Muscle of leg (tissue), 11 donors: ENCODE measurements around the gene HELZ. TPM values are rescaled to one million over a fixed set of nuclear protein-coding genes. Genes with fewer than 3 reads are reported as not detected.
A peak's percentile ranks its signal among the peaks of the same experiment; 100 is the strongest.
"Not testable (repeated sequence)": the region's sequence is repeated elsewhere in the genome, so short reads cannot be mapped to it uniquely, and the experiment has no call there.

Source experiments
- DNase-seq: peaks from one replicate; pipeline ENCODE4 v3.0.0; 2013
- H3K27ac ChIP-seq: one replicate; pipeline ENCODE4 v1.5.1; 2013; ENCODE audit warnings: mild to moderate bottlenecking, low read length, control low read depth
- H3K27me3 ChIP-seq: one replicate; pipeline ENCODE4 v1.6.1; 2013; ENCODE audit warnings: low read length; ENCODE audit not compliant: control insufficient read depth, insufficient read depth
- H3K36me3 ChIP-seq: one replicate; pipeline ENCODE4 v1.6.1; 2013; ENCODE audit warnings: low read length; ENCODE audit not compliant: control insufficient read depth, insufficient read depth
- H3K4me1 ChIP-seq: one replicate; pipeline ENCODE4 v1.6.1; 2013; ENCODE audit warnings: low read length; ENCODE audit not compliant: control insufficient read depth, insufficient read depth
- H3K4me3 ChIP-seq: one replicate; pipeline ENCODE4 v1.5.1; 2013; ENCODE audit warnings: low read length, control low read depth
- H3K9me3 ChIP-seq: replicated peaks from 2 replicates; pipeline ENCODE4 v1.6.1; 2013; ENCODE audit warnings: low read depth, low read length; ENCODE audit not compliant: control insufficient read depth
- WGBS: methylation state at CpG from one replicate; pipeline ENCODE4 v1.1.5; 2013; ENCODE audit warnings: missing lambda C conversion rate; ENCODE audit not compliant: insufficient coverage; 5-methylcytosine and 5-hydroxymethylcytosine counted together
- polyA plus RNA-seq, 8 donors: library from polyadenylated mRNA; unstranded; fragments of 120-200 nt; gene quantifications; one replicate each; pipeline versions ENCODE4 v1.2.1 to v1.2.3, GENCODE V29; 2013; ENCODE audit warnings: inconsistent platforms in 1 of 8, low replicate concordance in 1 of 8; ENCODE audit not compliant: insufficient read length in 8 of 8, insufficient read depth in 1 of 8
- total RNA-seq: library from RNA; stranded (reverse); fragments of 120-200 nt; gene quantifications from one replicate; pipeline ENCODE4 v1.2.4, GENCODE V29; 2013

The HELZ gene
- total and polyA plus RNA-seq, 9 donors = 12.6 to 41.5 (median 20.0) TPM

- H3K27ac ChIP-seq = no peak overlapping the region
Observed at GRCh38 chr17:67111327-67111726, 133.7 kb downstream of the HELZ start.

GRCh38 chr17:67110619-67111018 lies 134.4 kb downstream of the HELZ start:
- peaks cover 33% of the 10 kb centered on the region for H3K36me3 ChIP-seq
- no peak overlapping the region for H3K27ac ChIP-seq

More at GRCh38 chr17:67111327-67111726, 133.7 kb downstream of the HELZ start:
- no CpG with 5 or more reads among the region's 2 CpGs for WGBS
- H3K4me1 ChIP-seq = no peaks in the 10 kb centered on the region
- peak; percentile 40 for DNase-seq
- no peak overlapping the region for H3K4me3 ChIP-seq
- H3K36me3 ChIP-seq = peaks cover 33% of the 10 kb centered on the region
- no peaks in the 10 kb centered on the region for H3K27me3 ChIP-seq
- peaks cover 2% of the 10 kb centered on the region for H3K9me3 ChIP-seq

GRCh38 chr17:67109111-67109510 lies 135.9 kb downstream of the HELZ start:
- H3K36me3 ChIP-seq = peaks cover 33% of the 10 kb centered on the region
- no peaks in the 10 kb centered on the region for H3K9me3 ChIP-seq
- peak; percentile 11 for DNase-seq
- no peak overlapping the region for H3K27ac ChIP-seq
- 54% methylated on average over 4 of the region's 5 CpGs for WGBS
- no peaks in the 10 kb centered on the region for H3K27me3 ChIP-seq
- H3K4me1 ChIP-seq = no peaks in the 10 kb centered on the region
- H3K4me3 ChIP-seq = no peak overlapping the region

More at GRCh38 chr17:67110619-67111018, 134.4 kb downstream of the HELZ start:
- WGBS = 100% methylated on average over 1 of the region's 3 CpGs
- no peak overlapping the region for H3K4me3 ChIP-seq
- no peak for DNase-seq
- H3K9me3 ChIP-seq = no peaks in the 10 kb centered on the region
- H3K4me1 ChIP-seq = no peaks in the 10 kb centered on the region
- H3K27me3 ChIP-seq = no peaks in the 10 kb centered on the region

GRCh38 chr17:67107811-67108775 lies 136.9 kb downstream of the HELZ start:
- Histone ChIP-seq H3K27ac (peak overlapping the region; percentile 23), H3K4me3 (no peak overlapping the region), H3K36me3 (peaks cover 29% of the 10 kb centered on the region), H3K27me3 (no peaks in the 10 kb centered on the region), H3K4me1 (no peaks in the 10 kb centered on the region), H3K9me3 (no peaks in the 10 kb centered on the region)
- DNase-seq = peak; percentile 43
- 54% methylated on average over 3 of the region's 13 CpGs for whole genome bisulfite sequencing

GRCh38 chr17:67107171-67107570 lies 137.8 kb downstream of the HELZ start:
- 95% methylated on average over 5 of the region's 5 CpGs for WGBS
- no peaks in the 10 kb centered on the region for H3K27me3 ChIP-seq
- no peak overlapping the region for H3K27ac ChIP-seq
- DNase-seq = no peak
- H3K36me3 ChIP-seq = peaks cover 24% of the 10 kb centered on the region
- H3K4me1 ChIP-seq = no peaks in the 10 kb centered on the region
- H3K9me3 ChIP-seq = no peaks in the 10 kb centered on the region
- no peak overlapping the region for H3K4me3 ChIP-seq

GRCh38 chr17:67105213-67105612 lies 139.8 kb downstream of the HELZ start:
- no peak for DNase-seq
- Histone ChIP-seq H3K27me3 (no peaks in the 10 kb centered on the region), H3K4me3 (no peak overlapping the region), H3K27ac (no peak overlapping the region), H3K36me3 (peaks cover 18% of the 10 kb centered on the region), H3K9me3 (no peaks in the 10 kb centered on the region), H3K4me1 (no peaks in the 10 kb centered on the region)

GRCh38 chr17:67104641-67105040 lies 140.4 kb downstream of the HELZ start:
- WGBS = 100% methylated on average over 1 of the region's 7 CpGs
- not testable (repeated sequence) for H3K4me3 ChIP-seq, H3K27me3 ChIP-seq, DNase-seq, H3K9me3 ChIP-seq, H3K4me1 ChIP-seq, H3K27ac ChIP-seq
- H3K36me3 ChIP-seq = peaks cover 18% of the 10 kb centered on the region

GRCh38 chr17:67098006-67098405 lies 147.0 kb downstream of the HELZ start:
- Histone ChIP-seq H3K9me3 (no peaks in the 10 kb centered on the region), H3K27ac (no peak overlapping the region), H3K27me3 (no peaks in the 10 kb centered on the region), H3K4me3 (no peak overlapping the region), H3K36me3 (peaks cover 2% of the 10 kb centered on the region), H3K4me1 (no peaks in the 10 kb centered on the region)
- no CpG with 5 or more reads among the region's 1 CpG for WGBS
- no peak for DNase-seq

GRCh38 chr17:67096609-67097008 lies 148.4 kb downstream of the HELZ start:
- Histone ChIP-seq H3K4me3 (no peak overlapping the region), H3K27ac (no peak overlapping the region), H3K4me1 (no peaks in the 10 kb centered on the region), H3K27me3 (no peaks in the 10 kb centered on the region), H3K36me3 (peaks cover 2% of the 10 kb centered on the region), H3K9me3 (no peaks in the 10 kb centered on the region)
- no CpG with 5 or more reads among the region's 1 CpG for WGBS
- DNase-seq = no peak

GRCh38 chr17:67095803-67096202 lies 149.2 kb downstream of the HELZ start:
- no peak for DNase-seq
- Histone ChIP-seq H3K27ac (no peak overlapping the region), H3K9me3 (no peaks in the 10 kb centered on the region), H3K36me3 (peaks cover 2% of the 10 kb centered on the region), H3K4me1 (no peaks in the 10 kb centered on the region), H3K27me3 (no peaks in the 10 kb centered on the region), H3K4me3 (no peak overlapping the region)
- no CpG with 5 or more reads among the region's 1 CpG for WGBS
